Ishikawa (cell line): ENCODE data around the gene CHD9.

Source experiments
- CEBPB ChIP-seq: IDR thresholded peaks from 2 replicates; pipeline ENCODE4 v1.6.1; 2012
- CREB1 ChIP-seq: IDR thresholded peaks from 2 replicates; pipeline ENCODE4 v1.6.1; 2012; ENCODE audit warnings: low read depth
- EGR1 ChIP-seq: IDR thresholded peaks from 2 replicates; pipeline ENCODE4 v1.6.1; 2012
- EP300 ChIP-seq: IDR thresholded peaks from 2 replicates; pipeline ENCODE4 v1.6.1; 2012; ENCODE audit warnings: borderline replicate concordance
- FOXM1 ChIP-seq: IDR thresholded peaks from 2 replicates; pipeline ENCODE4 v1.6.1; 2012; ENCODE audit warnings: low read depth, borderline replicate concordance
- MAX ChIP-seq: IDR thresholded peaks from 2 replicates; pipeline ENCODE4 v1.6.1; 2012
- NFIC ChIP-seq: IDR thresholded peaks from 2 replicates; pipeline ENCODE4 v1.6.1; 2012
- RAD21 ChIP-seq: IDR thresholded peaks from 2 replicates; pipeline ENCODE4 v1.6.1; 2012; ENCODE audit warnings: low read depth
- REST ChIP-seq: IDR thresholded peaks from 2 replicates; pipeline ENCODE4 v1.6.1; 2012; ENCODE audit warnings: low read depth, mild to moderate bottlenecking
- TAF1 ChIP-seq: IDR thresholded peaks from 2 replicates; pipeline ENCODE4 v1.6.1; 2012; ENCODE audit warnings: low read depth, mild to moderate bottlenecking
- TCF12 ChIP-seq: IDR thresholded peaks from 2 replicates; pipeline ENCODE4 v1.6.1; 2012; ENCODE audit warnings: low read depth
- TEAD4 ChIP-seq: IDR thresholded peaks from 2 replicates; pipeline ENCODE4 v1.6.1; 2012
- USF1 ChIP-seq: IDR thresholded peaks from 2 replicates; pipeline ENCODE4 v1.6.1; 2012
- YY1 ChIP-seq: IDR thresholded peaks from 2 replicates; pipeline ENCODE4 v1.6.1; 2012; ENCODE audit warnings: low read depth
- ZBTB7A ChIP-seq: IDR thresholded peaks from 2 replicates; pipeline ENCODE4 v1.6.1; 2012; ENCODE audit warnings: low read depth

Gene CHD9

GRCh38 chr16:53154513-53154912 is 99.7 kb downstream of the CHD9 start:
- TF ChIP-seq TCF12, result no peak
- TF ChIP-seq YY1, result no peak
- TF ChIP-seq TEAD4, result no peak
- TF ChIP-seq USF1, result no peak
- TF ChIP-seq CEBPB, result no peak
- no peak for TF ChIP-seq RAD21
- no peak for TF ChIP-seq EGR1
- no peak for TF ChIP-seq EP300
- no peak for TF ChIP-seq NFIC
- TF ChIP-seq ZBTB7A, result no peak
- no peak for TF ChIP-seq CREB1
- TF ChIP-seq MAX, result no peak
- TF ChIP-seq FOXM1, result no peak
- TF ChIP-seq REST, result no peak

- TF ChIP-seq TEAD4, result no peak
- no peak for TF ChIP-seq YY1
- TF ChIP-seq TCF12, result no peak
- TF ChIP-seq MAX, result no peak
- TF ChIP-seq RAD21, result no peak
Observed at GRCh38 chr16:53156516-53156915, 101.7 kb downstream of the CHD9 start.

- peak; percentile 55 for TF ChIP-seq RAD21
- no peak for TF ChIP-seq NFIC
Observed at GRCh38 chr16:53159781-53160436, 105.1 kb downstream of the CHD9 start.

- TF ChIP-seq FOXM1 (no peak), TAF1 (no peak), MAX (no peak), TCF12 (no peak), NFIC (no peak), REST (no peak), RAD21 (no peak), YY1 (no peak), CREB1 (no peak), USF1 (no peak), TEAD4 (no peak), ZBTB7A (no peak), EP300 (no peak), EGR1 (no peak), CEBPB (no peak)
Observed at GRCh38 chr16:53166099-53166498, 111.3 kb downstream of the CHD9 start.

GRCh38 chr16:53168744-53169143 is 114.0 kb downstream of the CHD9 start:
- no peak for TF ChIP-seq YY1
- no peak for TF ChIP-seq TEAD4
- TF ChIP-seq CEBPB, result no peak
- no peak for TF ChIP-seq ZBTB7A
- TF ChIP-seq TAF1, result no peak
- no peak for TF ChIP-seq CREB1
- no peak for TF ChIP-seq USF1
- no peak for TF ChIP-seq NFIC
- TF ChIP-seq TCF12, result no peak
- TF ChIP-seq EP300, result no peak

- no peak for TF ChIP-seq REST
Observed at GRCh38 chr16:53172517-53172916, 117.7 kb downstream of the CHD9 start.
